Measurements from ENCODE around the gene ALKBH5.
A peak's percentile ranks its signal among the peaks of the same experiment; 100 is the strongest.

ALKBH5 gene

GRCh38 chr17:18226284-18226945 is 42.8 kb downstream of the ALKBH5 start:
- no peak for DNase-seq (ENCODE audit: low read depth)
- TF ChIP-seq CTCF (IDR thresholded peaks at IDR 0.05; ENCODE audit: insufficient read depth, low read depth, low read length, missing control alignments), result no peak
- H3K4me3 ChIP-seq (ENCODE audit: low read depth, low read length), result peak overlapping the region; percentile 53

DNA sequence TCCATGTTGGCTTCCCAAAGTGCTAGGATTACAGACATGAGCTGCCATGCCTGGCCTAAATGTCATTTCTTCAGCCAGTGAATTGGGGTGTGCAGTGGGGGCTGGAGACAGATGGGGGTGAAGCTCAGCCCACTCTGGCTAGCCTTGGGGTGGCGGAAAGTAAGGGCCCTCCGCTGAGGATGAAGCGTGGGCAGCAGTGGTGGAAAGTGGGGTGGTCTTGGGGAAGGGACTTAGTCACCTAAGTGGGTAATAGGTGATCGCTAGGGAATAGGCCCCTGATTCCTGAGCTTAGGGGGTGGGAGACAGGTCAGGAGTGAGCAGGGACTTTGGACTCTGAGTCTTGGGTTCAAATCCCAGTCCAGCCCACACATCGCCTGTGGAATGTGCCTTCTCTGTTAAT is 44.0 kb downstream of the ALKBH5 start:
- no peak for TF ChIP-seq CTCF (IDR thresholded peaks at IDR 0.05; ENCODE audit: insufficient read depth, low read depth, low read length, missing control alignments)
- DNase-seq (ENCODE audit: low read depth), result no peak
- H3K4me3 ChIP-seq (ENCODE audit: low read depth, low read length), result no peak overlapping the region

DNA sequence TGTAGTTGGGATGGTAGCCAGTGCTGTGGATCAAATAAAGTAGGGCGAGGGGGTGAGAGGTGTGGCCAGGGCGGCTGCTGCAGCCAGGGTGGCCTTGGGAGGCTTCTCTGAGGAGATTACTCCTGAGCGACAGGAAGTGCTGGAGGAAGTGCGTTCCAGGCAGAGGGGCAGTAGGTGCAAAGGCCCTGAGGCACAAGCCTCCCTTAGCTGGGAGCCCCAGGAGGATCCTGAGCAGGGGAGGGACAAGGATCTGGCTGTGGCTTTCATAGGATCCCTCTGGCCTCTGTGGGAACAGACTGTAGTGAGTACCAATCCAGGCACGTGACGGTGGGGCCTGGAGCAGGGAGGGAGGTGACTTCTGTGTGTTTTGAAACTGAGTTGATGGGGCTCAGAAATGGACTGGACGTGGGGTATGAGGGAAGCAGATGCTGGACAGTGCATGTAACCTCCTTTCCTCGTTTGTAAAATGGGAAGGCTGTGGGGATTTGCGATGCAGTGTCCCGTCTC is 44.6 kb downstream of the ALKBH5 start:
- H3K4me3 ChIP-seq (ENCODE audit: low read depth, low read length), result no peak overlapping the region
- TF ChIP-seq CTCF (IDR thresholded peaks at IDR 0.05; ENCODE audit: insufficient read depth, low read depth, low read length, missing control alignments), result no peak
- DNase-seq (ENCODE audit: low read depth), result no peak

DNA sequence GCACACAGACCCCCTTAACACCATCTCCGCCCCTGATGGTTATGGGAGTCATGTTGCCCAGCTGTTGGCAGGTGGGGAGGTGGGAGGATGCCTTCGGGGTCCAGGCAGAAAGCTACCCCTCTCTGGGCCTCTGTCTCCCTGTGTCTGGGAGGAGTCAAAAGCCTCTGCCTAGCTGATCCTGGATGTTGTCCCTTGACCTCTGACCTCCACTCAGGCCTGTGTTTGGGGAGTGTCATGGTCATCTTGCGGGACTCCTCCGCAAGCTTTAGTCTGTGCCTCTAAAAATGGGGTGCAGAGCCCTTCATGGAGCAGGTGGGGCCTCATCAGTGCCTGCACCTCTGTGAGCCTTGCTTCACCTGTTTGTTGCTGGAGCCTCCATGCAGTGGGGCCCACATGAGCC is 45.6 kb downstream of the ALKBH5 start:
- no peak overlapping the region for H3K4me3 ChIP-seq (ENCODE audit: low read depth, low read length)
- no peak for TF ChIP-seq CTCF (IDR thresholded peaks at IDR 0.05; ENCODE audit: insufficient read depth, low read depth, low read length, missing control alignments)
- DNase-seq (ENCODE audit: low read depth), result no peak

DNA sequence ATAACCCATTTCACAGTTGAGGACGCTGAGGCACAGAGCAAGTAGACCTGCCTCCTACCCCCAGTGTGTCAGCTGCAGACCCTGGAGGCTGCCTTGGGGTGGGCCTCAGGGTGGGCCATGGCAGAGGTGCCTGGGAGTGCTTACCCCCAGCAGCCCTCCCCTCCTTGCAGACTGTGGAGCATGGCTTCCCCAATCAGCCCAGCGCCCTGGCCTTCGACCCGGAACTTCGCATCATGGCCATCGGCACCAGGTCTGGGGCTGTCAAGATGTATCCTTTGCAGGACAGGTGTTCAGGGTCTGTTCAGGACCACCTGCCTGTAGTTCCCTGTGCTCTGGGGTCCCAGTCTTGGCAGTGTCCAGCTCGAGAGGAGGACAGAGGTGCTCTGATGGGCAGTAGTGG is 46.1 kb downstream of the ALKBH5 start:
- no peak overlapping the region for H3K4me3 ChIP-seq (ENCODE audit: low read depth, low read length)
- no peak for TF ChIP-seq CTCF (IDR thresholded peaks at IDR 0.05; ENCODE audit: insufficient read depth, low read depth, low read length, missing control alignments)
- DNase-seq (ENCODE audit: low read depth), result no peak

DNA sequence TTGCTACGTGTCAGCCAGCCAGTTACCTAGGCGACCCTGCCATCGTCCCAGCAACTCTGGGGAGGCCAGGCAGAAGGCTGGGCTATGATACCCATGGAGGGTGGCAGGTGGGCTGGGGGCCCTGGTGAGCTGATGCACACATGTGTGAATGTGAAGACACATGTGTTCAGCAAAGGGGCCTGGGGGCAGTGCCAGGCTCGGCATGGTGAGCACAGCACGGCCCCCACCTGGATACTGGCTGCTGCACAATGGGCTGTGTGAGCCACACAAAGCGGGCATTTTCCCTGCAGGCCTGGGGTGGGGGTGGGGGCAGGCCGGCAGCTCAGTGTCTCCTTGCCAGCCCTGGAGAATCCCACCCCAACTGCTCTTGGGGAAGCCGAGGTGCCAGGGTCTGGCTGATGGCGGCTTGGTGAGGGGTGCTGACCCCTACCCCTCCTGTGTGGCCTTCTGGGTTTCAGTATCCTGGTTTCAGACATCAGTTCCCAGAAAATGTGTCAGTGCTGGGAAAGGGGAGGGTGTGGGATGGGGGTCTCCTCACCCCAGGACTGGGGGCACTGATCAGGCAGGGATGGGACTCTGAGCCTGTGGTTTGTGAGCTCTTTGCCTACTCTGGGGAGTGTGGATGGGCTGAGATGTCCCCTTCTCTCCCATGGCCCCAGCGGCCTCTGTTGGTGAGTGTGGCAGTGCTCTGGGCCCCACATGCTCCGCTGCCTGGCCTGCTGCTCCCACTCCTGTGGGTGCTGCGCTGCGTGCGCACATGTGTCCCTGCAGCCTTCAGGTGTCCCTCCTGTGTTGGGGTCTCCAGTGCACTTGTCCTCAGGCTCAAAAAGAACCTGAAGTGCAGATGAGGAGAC is 46.9 kb downstream of the ALKBH5 start:
- no peak for TF ChIP-seq CTCF (IDR thresholded peaks at IDR 0.05; ENCODE audit: insufficient read depth, low read depth, low read length, missing control alignments)
- DNase-seq (ENCODE audit: low read depth), result no peak
- no peak overlapping the region for H3K4me3 ChIP-seq (ENCODE audit: low read depth, low read length)
